ENCODE measurements around the gene COPS4.
"Not testable (repeated sequence)": the region's sequence is repeated elsewhere in the genome, so short reads cannot be mapped to it uniquely, and the experiment has no call there.

Gene COPS4

DNA sequence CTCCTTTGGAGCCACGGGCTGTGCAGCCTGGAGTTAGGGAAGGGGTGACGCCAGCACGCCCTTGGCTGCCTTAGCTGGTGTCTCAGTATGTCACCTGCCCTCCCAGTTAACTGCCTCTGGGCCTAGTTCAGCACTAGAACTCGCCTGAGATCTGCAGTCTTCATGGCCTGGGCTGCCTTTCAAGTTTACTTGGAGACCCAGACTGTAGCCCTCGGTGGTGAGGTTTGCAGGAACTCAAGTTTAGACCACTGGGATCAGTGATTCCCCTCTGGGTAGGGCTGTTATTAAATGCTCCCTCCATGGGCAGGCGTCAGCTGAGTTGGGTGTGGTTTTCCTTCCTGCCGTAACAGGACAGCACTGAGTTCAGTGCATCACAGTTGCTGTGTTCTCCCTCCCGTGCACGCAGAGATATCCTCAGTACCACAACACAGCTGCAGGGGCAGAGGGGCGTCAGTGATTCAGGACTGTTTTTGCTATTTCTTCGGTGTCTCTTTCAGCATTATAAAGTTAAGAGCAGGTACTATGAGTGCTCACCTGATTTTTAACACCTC lies 49.0 kb downstream of the COPS4 start:
- DNase-seq (ENCODE audit: low spot score): no peak

DNA sequence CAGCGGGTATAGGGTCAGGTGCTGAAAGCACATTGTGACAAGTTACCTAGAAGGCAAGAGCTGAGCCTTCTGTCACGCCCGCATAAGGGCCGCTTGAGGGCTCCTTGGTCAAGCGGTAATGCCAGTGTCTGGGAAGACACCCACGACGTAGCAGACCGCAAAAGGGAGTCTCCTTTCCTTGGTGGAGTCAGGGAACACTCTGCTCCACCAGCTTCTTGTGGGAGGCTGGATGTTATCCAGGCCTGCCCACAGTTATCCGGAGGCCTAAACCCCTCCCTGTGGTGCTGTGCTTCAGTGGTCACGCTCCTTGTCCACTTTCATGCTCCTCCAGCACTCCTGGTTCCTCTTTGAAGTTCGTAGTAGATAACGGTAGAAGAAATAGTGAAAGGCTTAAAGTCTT lies 50.0 kb downstream of the COPS4 start:
- not testable (repeated sequence) for DNase-seq (ENCODE audit: low spot score)

DNA sequence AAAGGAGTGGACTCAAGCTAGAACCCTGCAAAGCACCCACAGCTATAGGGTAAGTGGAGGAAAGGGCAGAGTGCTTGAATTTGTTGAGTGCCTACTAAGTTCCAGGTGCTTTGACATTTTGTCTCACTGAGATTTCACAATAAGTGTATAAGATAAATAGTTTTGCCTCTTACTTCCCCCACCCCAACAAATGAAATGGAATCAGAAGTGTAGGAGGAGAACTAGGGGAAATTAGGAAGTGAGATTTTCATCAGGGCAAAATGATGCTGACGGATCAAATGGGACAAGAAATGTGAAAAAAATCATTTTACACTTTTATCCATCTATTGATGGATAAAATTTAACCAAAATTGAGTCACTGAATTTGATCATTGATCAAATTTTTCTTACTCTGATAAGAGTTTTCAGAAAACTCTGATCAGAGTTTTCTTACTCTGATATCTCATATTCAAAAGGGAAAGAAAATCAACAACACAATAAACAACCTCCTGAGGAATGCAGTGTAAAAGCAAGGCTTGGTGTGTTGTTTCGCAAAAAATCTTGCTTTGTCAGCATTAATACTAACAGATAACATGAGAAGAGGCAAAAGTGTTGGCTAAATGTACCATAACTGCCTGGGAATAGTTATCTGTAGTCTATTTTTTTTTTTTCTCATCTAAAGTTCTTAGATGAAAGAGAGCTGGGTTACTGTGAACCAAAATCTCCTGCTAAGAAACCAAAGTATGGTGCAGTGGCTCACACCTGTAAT lies 54.6 kb downstream of the COPS4 start:
- DNase-seq (ENCODE audit: low spot score): no peak

DNA sequence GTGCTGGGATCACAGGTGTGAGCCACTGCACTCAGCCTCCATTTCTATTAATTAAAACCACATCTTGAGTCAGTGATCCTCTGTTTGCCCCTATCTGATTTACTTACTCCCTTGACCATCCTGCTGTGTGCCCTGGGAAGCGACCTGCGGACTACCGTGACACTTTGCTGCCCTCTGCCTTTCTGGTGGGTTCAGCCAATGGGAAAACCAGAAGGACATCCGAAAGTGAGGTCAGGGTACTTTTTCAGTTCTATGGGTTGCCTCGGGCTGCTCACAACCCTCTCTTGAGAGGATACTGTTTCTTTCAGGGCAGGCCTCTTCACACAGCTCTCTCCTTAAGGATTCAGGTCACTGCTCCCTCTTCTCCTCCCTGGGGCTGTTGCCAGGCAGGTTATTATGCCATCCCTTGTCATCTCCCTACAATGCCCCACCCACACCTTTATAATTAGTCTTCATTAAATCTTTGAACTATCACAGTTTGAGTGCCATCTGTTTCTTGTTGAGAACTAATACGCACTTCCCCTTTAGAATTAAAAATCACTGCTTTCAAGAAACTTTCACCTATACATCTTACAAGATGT lies 58.2 kb downstream of the COPS4 start:
- peak; percentile 12 for DNase-seq (ENCODE audit: low spot score)

DNA sequence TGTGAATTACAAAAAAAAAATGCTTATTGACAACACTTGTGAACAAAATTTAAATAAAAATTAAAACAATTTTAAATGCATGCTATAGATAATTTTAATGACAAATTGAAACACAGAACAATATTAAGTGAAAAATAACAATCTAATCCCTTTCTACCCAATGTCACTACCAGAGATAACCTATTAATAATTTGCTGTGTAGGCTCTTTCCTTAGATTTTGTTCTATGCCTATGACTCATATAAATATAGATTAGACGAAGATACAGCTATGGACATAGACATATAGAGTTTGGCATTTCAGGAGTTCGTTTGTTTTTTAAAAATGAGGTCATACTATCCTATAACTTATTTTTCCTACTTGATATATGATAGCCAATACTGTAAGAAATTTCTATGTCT lies 61.4 kb downstream of the COPS4 start:
- no peak for DNase-seq (ENCODE audit: low spot score)

DNA sequence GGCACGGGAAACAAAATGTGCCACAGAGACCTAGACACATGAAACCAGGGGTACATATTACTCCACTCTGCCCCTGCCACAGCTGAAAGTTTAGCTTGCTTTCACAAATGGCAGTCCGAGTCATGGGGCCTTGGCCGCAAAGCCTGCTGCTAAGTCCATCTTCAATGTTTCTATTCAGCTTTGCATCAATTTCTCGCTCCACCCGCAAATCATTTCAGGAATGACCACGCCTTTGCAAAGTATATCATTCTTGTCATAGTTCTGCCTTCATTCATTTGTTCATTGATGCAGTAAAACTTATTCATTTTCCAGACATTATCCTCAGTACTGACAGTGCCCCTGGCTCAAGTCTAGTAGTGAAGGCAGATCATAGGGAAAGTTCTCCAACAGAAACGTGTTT lies 70.0 kb downstream of the COPS4 start:
- no peak for DNase-seq (ENCODE audit: low spot score)

DNA sequence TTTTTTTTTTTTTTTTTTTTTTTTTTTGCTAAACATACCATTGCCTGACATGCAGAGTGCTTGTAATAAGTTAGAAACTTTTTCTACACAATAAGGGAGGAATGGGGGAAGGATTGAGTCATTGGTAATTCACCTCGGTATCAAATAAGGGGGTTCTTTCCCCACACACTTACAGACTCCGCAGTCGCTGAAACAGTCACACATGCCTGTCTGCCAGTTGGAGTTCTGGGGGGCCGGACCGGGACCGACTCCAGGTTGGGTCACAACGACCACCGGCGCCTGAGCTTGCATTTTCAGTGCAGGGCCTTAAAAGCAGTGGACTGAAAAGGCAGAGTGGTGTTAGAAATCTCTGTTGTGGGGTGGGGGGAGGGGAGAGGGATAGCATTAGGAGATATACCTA lies 72.6 kb downstream of the COPS4 start:
- DNase-seq (ENCODE audit: low spot score): no peak

DNA sequence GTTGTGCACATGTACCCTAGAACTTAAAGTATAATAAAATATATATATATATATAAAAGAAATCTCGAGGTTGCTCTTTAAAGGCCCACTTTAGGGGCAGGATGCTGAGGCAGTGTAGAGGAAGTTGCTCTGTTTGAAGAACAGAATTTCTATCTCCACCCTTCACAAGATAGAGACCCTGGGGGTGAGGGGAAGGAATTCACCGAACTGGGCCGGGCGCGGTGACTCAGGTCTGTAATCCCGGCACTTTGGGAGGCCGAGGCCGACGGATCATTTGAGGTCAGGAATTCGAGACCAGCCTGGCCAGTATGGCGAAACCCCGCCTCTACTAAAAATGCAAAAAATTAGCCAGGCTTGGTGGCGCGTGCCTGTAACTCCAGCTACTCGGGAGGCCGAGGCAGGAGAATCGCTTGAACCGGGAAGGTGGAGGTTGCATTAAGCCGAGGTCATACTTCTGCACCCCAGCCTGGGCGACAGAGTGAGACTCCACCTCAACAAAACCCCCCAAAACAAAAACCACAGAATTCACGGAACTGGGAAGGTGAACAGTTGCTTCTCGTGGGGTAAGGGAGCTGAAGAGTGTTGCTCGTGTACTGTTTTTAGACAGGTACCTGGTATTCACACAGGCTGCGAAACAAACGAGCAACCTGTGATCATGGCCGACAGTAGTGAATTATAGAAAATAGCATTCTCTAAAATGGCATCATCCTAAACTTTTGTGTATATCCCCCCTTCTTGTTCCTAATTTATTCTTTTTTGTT lies 73.3 kb downstream of the COPS4 start:
- DNase-seq (ENCODE audit: low spot score): no peak

DNA sequence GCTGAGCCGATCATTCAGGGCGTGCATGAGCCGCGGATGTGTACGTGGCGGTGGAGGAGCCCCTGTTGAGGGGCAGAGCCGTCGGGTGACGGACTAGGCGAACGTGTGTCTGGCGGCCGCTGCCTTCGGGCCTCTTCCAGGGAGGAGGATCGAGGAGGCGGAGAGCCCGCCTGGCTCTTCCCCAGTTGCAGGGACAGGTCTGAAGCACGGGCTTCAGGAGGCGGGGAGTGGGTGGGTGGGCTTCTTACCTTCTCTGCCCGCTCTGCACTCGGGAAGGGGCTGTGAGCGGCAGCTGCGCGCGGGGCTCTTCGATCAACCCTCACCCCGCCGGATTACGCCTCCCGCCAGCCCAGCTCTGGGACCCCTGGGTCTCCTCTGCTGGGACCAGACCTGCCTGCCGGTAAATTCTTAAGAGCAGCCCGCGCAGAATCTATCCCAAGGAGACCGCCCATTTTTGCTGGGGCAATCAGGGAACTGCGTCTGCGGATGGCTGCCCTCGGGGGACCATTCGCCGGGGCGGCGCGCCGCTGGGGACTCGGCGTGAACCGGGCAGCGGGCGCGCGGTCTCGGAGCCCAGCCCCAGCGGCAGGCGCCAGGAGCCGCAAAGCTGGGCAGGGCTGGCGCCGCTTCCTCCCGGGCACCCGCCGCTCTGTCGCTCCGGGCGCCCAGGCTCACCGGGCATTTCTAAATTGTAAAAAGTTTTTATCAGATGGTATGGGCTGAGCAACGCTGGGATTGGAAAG lies 74.7 kb downstream of the COPS4 start:
- DNase-seq (ENCODE audit: low spot score): peak; percentile 31

DNA sequence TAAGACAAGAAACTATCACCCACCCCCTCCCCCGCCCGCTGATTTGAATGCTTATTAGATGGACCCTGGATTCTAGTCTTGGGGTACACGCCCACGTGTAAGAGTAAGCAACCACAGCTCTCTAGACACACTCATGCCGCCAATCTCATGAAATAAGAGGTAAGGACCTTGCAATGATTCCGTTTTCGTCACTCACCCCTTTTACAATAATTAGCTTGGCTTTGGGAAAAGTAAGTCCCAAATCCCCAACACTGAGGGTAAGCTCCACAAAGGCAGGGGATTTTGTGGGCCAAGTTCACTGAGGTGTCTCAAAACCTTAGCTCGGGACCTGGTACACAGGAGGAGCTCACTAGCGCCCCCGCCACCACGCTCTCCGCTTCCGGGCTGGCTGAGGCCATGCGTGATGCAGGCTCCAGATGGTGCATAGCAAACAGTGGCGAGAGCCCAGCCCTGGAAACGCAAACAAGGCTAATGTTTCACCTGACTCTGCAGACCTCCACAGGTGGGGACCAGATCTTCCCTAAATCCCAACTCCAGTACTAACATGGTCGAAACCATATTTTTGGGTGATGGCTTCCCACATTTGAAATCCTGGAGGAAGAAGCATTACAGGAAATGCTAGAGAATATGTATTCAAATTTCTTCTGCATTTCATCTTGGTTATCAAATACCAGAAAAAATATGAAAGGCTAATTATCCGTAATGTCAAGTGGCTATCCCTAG lies 75.4 kb downstream of the COPS4 start:
- peak; percentile 60 for DNase-seq (ENCODE audit: low spot score)

DNA sequence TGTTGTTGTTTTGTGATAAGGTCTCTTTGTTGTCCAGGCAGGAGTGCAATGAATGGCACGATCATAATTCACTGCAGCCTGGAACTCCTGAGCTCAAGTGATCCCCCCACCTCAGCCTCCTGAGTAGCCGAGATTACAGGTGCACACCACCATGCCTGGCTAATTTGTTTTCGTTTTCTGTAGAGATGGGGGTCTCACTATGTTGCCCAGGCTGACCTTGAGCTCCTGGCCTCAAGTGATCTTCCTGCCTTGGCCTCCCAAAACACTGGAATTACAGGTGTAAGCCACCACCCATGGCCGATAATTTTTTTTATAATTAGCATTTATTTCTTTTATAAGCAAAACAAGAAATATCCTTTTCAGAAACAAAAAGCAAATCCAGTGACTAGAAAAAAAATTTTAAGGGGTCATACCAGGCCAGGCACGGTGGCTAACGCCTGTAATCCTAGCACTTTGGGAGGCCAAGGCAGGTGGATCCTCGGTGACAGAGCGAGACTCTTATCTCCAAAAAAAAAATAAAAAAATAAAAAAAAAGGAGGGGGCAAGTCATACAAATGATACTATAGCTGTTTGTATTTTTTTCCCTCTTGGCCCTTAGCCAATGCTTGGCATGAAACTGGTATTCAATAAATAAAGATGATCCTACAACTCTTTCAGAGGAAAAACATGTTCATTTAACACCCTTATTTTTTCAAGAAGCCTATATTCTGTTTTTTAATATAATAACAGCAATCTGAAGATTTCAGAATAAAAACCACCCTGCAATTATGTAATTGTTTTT lies 76.2 kb downstream of the COPS4 start:
- DNase-seq (ENCODE audit: low spot score): no peak

DNA sequence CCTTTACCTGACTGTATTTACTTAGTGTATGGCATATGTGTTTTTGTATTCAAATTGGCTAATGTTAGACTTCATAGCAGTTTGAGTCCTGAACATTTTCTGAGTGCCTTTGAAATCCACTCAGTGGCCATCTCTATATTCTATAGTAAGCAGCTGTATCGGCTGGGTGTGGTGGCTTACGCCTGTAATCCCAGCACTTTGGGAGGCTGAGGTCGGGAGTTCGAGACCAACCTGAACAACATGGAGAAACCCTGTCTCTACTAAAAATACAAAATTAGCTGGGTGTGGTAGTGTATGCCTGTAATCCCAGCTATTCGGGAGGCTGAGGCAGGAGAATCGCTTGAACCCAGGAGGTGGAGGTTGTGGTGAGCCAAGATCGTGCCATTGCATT lies 76.8 kb downstream of the COPS4 start:
- DNase-seq (ENCODE audit: low spot score): not testable (repeated sequence)

DNA sequence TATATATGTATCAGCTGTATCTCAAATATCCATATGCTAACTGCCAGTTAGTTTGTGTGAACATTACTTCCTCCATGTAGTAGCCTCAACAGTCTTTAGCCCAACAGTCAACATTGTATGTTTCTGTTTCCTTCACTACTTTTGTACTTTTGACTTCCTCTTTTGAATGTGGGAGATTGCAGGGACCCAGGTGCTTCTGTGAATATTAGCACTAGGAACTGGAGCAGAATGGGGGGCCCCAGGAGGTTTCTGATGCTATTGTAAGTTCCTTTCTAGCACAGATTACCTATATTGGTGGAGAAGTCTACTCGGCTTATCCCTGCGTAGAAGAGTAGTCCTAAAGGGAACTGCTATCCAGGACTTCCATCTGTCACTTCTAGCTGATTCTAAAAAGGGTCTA lies 77.2 kb downstream of the COPS4 start:
- no peak for DNase-seq (ENCODE audit: low spot score)

DNA sequence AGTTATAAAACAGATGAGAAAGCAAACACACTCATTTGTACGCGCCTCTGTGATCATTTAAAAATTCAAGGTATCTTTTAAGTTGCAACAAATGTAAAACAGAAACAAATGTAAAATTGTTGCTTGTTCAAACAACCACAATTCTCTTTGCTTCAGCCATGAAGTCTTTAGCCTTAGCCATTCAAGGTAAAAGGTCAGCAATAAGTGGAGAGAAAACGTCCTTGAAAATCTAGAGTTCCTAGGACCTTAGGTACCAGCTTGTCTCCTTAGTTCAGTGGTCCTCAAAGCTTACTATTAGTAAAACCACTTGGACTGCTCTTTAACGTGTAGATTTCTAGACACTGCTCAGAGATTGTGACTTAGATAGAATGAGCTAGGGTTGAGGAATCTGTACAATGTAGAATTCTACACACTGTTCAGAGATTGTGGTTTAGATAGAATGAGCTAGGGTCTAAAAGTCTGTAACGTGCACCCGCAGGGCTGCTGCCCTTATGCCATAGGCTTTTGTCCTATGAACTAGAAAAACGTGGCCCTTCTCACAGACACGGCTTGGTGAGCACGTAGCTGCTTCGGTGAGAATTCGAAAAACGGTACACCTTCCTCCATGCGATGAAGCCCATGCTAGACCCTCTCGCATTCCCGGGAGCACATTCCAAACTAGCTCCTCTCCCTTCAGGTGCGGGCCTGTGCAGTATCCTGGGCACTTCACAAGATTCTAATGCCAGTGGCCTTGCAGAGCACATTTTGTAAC lies 77.9 kb downstream of the COPS4 start:
- no peak for DNase-seq (ENCODE audit: low spot score)

DNA sequence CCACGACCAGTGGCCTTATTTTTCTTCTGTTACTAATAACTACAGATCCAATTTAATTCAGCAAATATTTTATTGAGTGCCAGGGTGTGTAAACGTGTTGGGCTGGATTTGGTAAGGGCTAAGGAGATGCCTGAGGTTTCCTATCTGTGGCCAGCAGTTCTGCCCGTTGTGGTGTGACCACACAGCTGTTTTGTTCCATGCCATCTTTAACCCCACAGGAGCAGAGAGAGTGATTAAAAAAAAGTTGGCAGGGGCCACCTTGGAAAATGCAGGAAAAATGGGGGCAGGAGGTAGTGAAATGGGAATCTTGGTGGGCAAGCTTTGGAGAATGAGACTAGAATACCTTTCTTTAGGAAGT lies 78.4 kb downstream of the COPS4 start:
- DNase-seq (ENCODE audit: low spot score): no peak

DNA sequence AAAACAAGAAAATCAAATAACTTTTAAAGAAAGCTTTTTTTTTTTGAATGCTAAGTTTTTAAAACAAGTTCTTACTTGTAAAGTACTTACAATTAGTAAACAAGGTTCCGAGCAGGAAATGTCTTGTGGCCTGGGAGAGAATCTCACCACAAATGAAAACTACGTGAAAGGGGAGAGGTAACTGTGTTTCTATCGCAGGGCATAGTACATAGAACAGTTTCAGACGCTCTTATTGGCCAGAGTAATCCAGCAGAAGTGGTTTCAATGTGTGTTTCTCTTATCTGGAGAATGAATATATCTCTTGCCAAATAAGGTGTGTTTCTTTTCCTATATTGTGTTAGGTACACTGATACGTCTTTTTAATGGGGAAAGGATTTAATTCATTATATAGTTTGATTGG lies 79.6 kb downstream of the COPS4 start, which contains the start of gene PLAC8:
PLAC8 (minus strand) TSS at position 154 of the 400 bp plus-strand sequence. CDS start 6,808 bp downstream, outside the sequence.
- DNase-seq (ENCODE audit: low spot score): no peak

DNA sequence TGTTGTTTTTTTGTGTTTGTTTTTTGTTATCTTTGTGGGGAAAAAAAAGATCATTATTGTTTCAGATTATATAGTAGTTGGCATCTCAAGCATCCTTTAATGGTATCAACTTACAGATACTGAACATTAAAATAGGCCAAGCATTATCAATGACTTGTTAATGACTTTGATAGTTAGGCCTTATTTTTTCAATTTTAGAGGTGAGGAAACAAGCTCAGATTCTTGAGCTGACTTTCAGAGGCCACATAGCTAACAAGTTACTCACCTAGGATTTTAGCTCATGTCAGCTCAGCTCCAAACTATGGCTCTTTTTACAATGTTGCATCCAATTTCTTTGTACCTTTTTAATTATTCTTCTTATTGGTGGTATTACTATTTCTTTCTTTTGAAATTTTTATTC lies 80.0 kb downstream of the COPS4 start:
- no peak for DNase-seq (ENCODE audit: low spot score)

DNA sequence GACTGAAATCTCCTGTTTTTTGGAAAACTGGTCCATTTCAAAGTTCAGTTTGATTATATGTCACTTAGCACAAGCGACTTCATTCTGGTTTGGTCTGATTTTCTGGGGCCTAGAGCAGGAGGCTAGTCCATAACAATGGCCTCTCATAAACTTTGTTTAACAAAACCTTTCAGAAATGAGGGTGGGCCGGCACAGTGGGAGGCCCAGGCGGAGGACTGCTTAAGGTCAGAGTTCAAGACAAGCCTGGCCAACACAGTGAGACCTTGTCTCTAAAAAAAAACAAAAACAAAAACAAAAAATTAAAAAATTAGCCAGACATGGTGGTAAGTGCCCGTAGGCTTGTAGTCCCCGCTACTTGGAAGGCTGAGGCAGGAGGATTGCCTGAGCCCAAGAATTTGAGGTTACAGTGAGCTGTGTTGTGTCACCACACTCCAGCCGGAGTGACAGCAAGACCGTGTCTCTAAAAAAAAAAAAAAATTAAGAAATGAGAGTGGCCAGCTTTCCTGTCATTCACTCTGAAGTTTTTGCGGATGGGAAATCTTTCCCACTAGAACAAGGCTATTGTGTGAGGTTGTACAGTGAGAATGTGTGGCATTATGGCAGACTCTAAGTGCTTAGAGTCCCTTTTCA lies 80.8 kb downstream of the COPS4 start:
- DNase-seq (ENCODE audit: low spot score): no peak

DNA sequence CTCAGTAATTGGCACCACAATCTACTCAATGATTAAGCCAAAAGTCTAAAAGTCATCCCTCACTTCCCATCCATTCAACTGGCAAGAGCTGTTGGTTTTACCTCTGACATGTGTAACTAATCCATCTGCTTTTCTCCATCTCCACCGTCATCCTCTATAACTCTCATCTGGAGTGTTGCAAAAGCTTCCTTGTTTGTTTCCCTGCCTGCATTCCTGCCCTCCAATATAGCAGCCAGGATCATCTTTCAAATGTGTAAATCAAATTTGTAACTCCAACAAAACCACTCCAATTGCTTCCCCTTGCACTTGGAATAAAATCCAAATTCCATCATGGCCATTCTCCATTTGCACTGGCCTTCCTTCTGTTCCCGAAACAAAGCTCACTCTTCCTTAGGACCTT lies 83.9 kb downstream of the COPS4 start:
- no peak for DNase-seq (ENCODE audit: low spot score)
